Esophagus (tissue), 2 donors: ENCODE data around the gene SIRPB1. TPM values are rescaled to one million over a fixed set of nuclear protein-coding genes. Genes with fewer than 3 reads are reported as not detected.
"Not testable (repeated sequence)": the region's sequence is repeated elsewhere in the genome, so short reads cannot be mapped to it uniquely, and the experiment has no call there.

ENCODE experiments used
- H3K27ac ChIP-seq, 2 donors: one replicate each; pipeline ENCODE4 v1.5.1; 2013; ENCODE audit warnings: low read depth in 2 of 2, mild to moderate bottlenecking in 2 of 2, inconsistent platforms in 1 of 2, low read length in 1 of 2, moderate library complexity in 1 of 2
- H3K27me3 ChIP-seq, 2 donors: one replicate each; pipeline ENCODE4 v1.6.1; 2013; ENCODE audit warnings: low read length in 2 of 2, control low read depth in 1 of 2, mild to moderate bottlenecking in 1 of 2; ENCODE audit not compliant: insufficient read depth in 2 of 2, control insufficient read depth in 1 of 2
- H3K36me3 ChIP-seq, 2 donors: one replicate each; pipeline ENCODE4 v1.6.1; 2013; ENCODE audit warnings: low read length in 1 of 2; ENCODE audit not compliant: control insufficient read depth in 2 of 2, insufficient read depth in 2 of 2
- H3K4me1 ChIP-seq, 2 donors: one replicate each; pipeline ENCODE4 v1.6.1; 2013; ENCODE audit warnings: low read length in 1 of 2; ENCODE audit not compliant: control insufficient read depth in 2 of 2, insufficient read depth in 2 of 2
- H3K4me3 ChIP-seq, 2 donors: one replicate each; pipeline ENCODE4 v1.5.1; 2013; ENCODE audit warnings: low read length in 2 of 2, mild to moderate bottlenecking in 2 of 2, low read depth in 1 of 2, moderate library complexity in 1 of 2
- H3K9me3 ChIP-seq, 2 donors: one replicate each; pipeline ENCODE4 v1.6.1; 2013; ENCODE audit warnings: mild to moderate bottlenecking in 2 of 2, low read depth in 1 of 2, low read length in 1 of 2, moderate library complexity in 1 of 2; ENCODE audit not compliant: control insufficient read depth in 2 of 2, insufficient read depth in 1 of 2
- WGBS, 2 donors: extraction: QIAGEN DNeasy Blood & Tissue Kit; methylation state at CpG; one replicate each; pipeline ENCODE4 v1.1.7; 2013; 5-methylcytosine and 5-hydroxymethylcytosine counted together
- polyA plus RNA-seq, 2 donors: library from polyadenylated mRNA; stranded (reverse); fragments of 200-250 nt; gene quantifications; one replicate each; pipeline ENCODE4 v1.2.3, GENCODE V29; 2013
- donor health status: healthy with polysubstance abuse.
- donor health status: Bipolar disorder and iron deficiency.

The SIRPB1 gene
- polyA plus RNA-seq, 2 donors, result 0.33 TPM

GRCh38 chr20:1577906-1578305 is 41.9 kb downstream of the SIRPB1 start:
- Histone ChIP-seq H3K27me3 (no peaks in the 10 kb centered on the region), H3K27ac (no peak overlapping the region), H3K4me3 (no peak overlapping the region), H3K4me1 (no peaks in the 10 kb centered on the region), H3K9me3 (no peaks in the 10 kb centered on the region), H3K36me3 (no peaks in the 10 kb centered on the region)
- WGBS, 2 donors, result 82 to 89% methylated on average over 4 of the region's 4 CpGs

GRCh38 chr20:1577313-1577712 is 42.5 kb downstream of the SIRPB1 start:
- H3K9me3 ChIP-seq, H3K36me3 ChIP-seq, H3K4me3 ChIP-seq, H3K27me3 ChIP-seq, H3K4me1 ChIP-seq, H3K27ac ChIP-seq: not testable (repeated sequence)
- WGBS, 2 donors, result 23 to 43% methylated on average over 2 of the region's 2 CpGs

GRCh38 chr20:1576641-1577040 is 43.2 kb downstream of the SIRPB1 start:
- WGBS, 2 donors, result 84 to 87% methylated on average over 3 of the region's 3 CpGs
- no peaks in the 10 kb centered on the region for H3K4me1 ChIP-seq
- H3K27me3 ChIP-seq, result no peaks in the 10 kb centered on the region
- no peaks in the 10 kb centered on the region for H3K36me3 ChIP-seq
- H3K27ac ChIP-seq, result no peak overlapping the region
- H3K4me3 ChIP-seq, result no peak overlapping the region
- no peaks in the 10 kb centered on the region for H3K9me3 ChIP-seq

- H3K4me3 ChIP-seq, H3K27me3 ChIP-seq, H3K27ac ChIP-seq, H3K9me3 ChIP-seq, H3K4me1 ChIP-seq, H3K36me3 ChIP-seq: not testable (repeated sequence)
- WGBS, 2 donors, result 50% methylated on average over 1 of the region's 1 CpG; no CpG with 5 or more reads in 1 of the 2 donors
Measured at GRCh38 chr20:1576003-1576402, 43.8 kb downstream of the SIRPB1 start.

DNA sequence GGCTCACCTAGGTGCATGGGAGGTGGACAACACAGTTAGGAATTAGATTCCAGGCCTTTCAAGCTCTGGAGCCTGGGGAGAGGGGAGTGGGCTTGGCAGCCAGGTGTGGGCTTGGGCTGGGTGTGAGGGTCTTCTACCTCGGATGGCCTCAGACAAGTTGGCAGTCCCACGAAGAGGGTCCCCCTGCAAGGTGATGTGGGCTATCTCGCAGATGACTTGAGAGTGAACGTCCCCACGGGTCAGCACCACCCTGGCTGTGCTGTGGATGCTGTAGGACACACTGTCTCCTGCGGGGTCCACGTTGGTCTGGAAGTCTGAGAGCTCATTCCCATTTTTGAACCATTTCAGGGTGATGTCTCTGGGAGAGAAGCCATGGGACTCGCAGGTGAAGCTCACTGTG is 48.2 kb downstream of the SIRPB1 start:
- WGBS, 2 donors, result 82 to 89% methylated on average over 8 of the region's 8 CpGs
- not testable (repeated sequence) for H3K9me3 ChIP-seq, H3K27ac ChIP-seq, H3K4me1 ChIP-seq, H3K36me3 ChIP-seq, H3K27me3 ChIP-seq, H3K4me3 ChIP-seq

Other genes with a start within 250 kb of the SIRPB1 start
- gene FKBP1A, start 227.0 kb downstream of the SIRPB1 start, polyA plus RNA-seq, result 100 to 1,000 TPM; 106 to 157 TPM
- gene NSFL1C, start 153.2 kb downstream of the SIRPB1 start, polyA plus RNA-seq, result 10 to 100 TPM; 44.4 to 69.4 TPM
- under 1 TPM; 0.41 to 0.75 TPM for gene SIRPB2, start 128.6 kb downstream of the SIRPB1 start, polyA plus RNA-seq
- gene SIRPD, start 62.3 kb downstream of the SIRPB1 start, polyA plus RNA-seq, result not detected
- under 1 TPM; 0.62 to 0.79 TPM for gene SIRPG, start 37.8 kb upstream of the SIRPB1 start, polyA plus RNA-seq